Inflammatory macrophage treated with lipopolysaccharide for 1 hour (primary cell): ENCODE measurements around the gene NCS1.

Experiments
- DNase-seq, 2 donors: peaks; one replicate each; pipeline ENCODE4 v3.0.0-alpha.2; 2020 to 2022

NCS1 gene

DNA sequence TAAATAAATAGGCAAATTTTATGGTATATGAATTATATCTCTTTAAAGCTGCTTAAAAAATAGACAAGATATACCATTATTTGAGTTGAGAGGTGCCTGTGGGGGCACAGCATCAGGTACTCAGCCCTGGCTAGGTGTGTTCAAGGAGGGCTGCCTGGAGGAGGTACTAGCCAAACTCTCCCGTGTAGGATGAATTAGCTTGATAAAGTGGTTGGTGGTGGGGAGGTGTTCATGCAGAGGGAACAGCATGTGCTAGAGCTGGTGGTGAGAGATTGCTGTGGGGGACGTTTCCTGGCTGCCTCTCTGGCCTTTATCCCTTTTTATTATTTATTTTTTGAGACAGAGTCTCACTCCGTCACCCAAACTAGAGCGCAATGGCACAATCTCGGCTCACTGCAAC is 23.2 kb upstream of the NCS1 start:
- DNase-seq = no peak

DNA sequence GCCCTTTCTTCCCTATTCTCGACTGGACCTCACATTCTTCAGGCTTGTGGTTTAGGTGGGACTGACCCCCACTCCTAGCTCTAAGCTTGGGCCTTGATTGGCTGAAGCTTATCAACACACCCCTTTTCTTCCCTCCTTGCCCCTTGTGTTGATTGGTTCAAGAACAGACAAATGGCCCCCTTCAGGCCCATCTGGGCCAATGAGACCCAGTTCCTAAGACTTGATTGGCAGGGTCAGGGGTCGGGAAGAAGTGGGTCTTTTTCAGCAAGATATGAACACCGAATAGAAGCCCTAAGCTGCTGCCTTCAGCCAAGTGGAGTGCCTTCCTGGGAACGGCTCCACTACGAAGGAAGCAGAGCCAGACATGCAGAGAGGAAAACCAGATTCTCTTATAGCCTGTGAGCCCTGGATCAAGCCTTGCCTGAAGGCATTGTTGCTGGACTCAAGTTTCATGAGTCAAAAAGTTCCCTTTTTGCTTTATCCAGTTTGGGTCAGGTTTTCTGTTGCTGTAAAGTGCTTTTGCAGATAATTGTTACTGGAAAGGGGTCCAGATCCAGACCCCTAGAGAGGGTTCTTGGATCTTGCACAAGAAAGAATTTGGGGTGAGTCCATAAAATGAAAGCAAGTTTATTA is 22.4 kb upstream of the NCS1 start:
- DNase-seq = no peak

- no peak for DNase-seq
Observed at GRCh38 chr9:130150779-130151382, 21.3 kb upstream of the NCS1 start.

DNA sequence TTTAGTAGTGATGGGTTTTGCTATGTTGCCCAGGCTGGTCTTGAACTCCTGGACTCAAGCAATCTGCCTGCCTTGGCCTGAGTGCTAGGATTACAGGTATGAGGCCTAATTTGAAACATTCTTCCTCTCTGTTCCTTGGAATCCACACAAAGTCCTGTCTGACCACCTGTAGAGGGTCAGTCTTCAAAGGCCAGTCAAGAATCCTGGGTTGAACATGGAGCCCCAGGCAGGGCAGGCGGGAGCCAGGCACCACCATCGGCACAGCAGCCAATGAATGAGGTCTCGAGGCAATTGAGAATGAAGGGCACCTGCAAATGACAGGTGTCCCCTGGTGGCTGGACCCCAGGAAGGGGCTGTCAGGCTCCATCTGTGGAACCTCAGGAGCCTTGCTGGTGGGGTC is 17.4 kb upstream of the NCS1 start:
- DNase-seq = no peak

DNA sequence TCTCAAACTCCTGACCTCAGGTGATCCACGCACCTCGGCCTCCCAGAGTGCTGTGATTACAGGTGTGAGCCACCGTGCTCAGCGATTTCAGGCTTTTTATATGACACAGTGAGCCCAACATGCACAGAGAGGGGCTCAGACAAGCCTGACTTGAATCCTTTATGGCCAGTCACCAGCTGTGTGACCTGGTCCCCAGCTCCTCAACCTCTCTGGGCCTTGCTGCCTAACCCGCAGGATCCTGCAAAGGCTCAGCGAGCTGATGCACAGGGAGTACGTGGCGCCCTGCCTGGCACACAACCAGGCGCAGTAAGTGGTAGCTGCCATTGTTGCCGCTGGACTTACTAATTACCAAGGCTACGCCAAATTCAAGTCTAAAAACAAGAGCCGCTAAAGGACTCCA is 16.6 kb upstream of the NCS1 start:
- no peak for DNase-seq

- DNase-seq = no peak
Observed at GRCh38 chr9:130156672-130157071, 15.5 kb upstream of the NCS1 start.

DNA sequence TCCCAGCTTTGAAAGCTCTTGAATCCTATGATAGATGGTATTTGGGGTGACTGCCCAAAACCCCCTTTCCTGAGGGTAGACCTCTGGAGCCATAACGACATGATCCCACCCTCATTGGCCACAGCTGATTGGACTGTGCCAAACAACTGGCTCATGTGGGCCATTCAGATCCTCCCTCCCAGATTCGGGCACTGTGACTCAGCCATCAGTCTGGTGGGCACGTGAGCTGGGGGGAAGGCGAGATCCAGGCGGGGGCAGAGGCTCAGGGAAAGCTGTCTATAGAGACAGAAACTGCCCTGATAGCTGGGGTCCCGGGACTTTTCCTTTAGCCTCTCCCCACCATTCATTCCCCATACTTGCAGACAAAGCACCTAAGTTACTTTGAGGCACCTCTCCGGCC is 15.1 kb upstream of the NCS1 start:
- DNase-seq = no peak

GRCh38 chr9:130158001-130158400 is 14.2 kb upstream of the NCS1 start:
- peak in 1 of 2 donors; percentile 15 for DNase-seq

- DNase-seq = no peak
Observed at GRCh38 chr9:130159057-130159456, 13.1 kb upstream of the NCS1 start.

DNA sequence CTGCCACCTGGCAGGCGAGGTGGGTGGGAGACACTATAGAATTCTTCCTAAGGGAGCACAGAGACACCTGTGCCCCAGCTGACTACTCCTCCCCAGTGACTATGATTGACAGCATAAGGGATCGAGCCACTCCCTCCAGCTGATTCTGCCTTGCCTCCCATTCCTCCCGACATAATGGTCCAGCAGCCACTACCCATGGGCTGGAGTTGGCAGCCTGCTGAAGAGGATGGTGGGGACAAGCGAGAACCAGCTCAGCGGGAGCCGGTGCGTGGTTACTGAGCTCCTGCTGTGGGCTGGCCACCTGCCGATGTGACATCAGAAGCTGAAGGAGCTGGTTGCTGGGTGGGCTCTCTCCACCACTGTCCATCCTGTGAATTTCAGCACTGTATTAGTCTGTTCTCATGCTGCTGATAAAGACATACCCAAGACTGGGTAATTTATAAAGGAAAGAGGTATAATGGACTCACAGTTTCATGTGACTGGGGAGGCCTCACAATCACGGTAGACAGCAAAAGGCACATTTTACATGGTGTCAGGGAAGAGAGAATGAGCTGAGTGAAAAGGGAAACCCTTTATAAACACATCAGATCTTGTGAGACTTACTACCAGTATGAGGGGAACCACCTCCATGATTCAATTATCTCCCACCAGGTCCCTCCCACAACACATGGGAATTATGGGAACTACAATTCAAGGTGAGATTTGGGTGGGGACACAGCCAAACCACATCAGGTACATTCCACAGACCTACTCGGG is 12.1 kb upstream of the NCS1 start:
- DNase-seq = peak in 1 of 2 donors; percentile 29

DNA sequence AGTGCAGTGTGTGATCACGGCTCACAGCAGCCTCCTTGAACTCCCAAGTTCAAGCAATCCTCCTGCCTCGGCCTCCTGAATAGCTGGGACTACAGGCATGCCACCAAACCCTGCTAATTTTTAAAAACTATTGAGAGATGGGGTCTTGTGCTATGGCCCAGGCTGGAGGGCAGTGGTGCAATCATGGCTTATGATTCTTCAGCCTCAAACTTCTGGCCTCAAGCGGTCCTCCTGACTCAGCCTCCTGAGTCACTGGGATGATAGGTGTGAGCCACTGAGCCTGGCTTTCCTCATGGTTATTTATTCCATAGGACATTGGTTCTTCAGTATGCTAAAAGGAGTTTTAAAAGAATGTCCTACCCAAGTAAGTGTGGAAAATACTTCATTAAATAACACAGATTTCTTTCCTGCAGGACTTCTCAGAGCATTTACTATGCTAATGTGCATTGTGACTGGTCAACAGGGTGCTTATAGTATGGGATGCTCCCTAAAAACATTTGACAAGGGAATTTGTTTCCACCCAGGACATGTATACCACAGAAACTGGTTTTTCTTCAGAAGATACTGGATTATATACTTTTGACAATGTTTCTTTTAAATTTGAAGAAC is 11.2 kb upstream of the NCS1 start:
- no peak for DNase-seq

DNA sequence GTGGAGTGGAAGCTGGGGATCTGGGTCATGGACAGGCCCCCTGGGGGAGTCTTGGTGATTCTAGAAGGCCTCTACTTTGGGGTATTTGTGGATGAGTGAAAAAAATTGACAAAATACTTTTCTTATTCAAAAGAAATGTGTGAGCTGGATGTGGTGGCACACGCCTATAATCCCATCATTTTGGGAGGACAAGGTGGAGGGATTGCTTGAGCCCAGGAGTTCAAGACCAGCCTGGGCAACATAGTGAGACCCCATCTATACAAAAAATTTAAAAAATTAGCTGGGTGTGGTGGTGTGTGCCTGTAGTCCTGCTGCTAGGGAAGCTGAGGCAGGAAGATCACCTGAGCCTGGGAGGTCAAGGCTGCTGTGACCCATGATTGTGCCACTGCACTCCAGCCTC is 6.6 kb upstream of the NCS1 start:
- no peak for DNase-seq

DNA sequence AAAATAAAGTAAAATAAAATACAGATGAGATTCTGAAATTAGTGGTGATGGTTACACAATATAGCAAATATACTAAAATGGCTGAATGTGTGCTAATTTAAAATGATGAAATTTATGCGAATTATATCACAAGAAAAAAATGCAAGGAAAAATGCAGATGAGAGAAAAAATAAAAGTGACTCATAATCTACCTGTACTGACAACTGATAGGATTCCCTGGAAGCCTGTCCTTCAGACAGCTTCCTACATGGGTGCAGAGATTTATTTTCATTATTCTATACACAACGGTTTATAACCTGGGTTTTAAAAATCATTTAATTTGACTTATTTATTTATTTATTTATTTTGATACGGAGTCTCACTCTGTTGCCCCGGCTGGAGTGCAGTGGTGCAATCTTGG is 5.8 kb upstream of the NCS1 start:
- DNase-seq = no peak

DNA sequence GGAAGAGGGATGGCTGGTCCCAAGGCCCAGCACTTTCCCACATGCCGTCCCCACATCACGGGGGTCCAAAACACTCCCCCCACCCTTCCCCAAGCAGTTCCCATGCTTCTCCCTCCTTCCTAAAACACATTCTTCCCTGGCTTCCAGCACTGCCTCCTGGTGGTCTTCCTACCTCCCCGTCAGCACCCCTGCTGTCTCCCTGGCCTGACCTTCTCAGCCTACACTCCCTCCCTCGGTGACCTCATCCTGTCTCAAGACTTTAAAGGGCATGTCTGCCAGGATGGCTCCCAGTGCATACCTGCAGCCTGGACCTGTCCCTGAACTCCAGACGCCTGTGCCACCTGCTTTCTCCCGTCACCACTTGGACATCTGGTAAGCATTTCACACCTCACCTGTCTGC is 4.3 kb upstream of the NCS1 start:
- DNase-seq = no peak

- no peak for DNase-seq
Observed at GRCh38 chr9:130171226-130172148, 717 bp upstream of the NCS1 start.

GRCh38 chr9:130172858-130173665 is 858 bp downstream of the NCS1 start:
- DNase-seq = peak; percentile 50 to 86

- DNase-seq = no peak
Observed at GRCh38 chr9:130173666-130173983, 1.4 kb downstream of the NCS1 start.

- DNase-seq = no peak
Observed at GRCh38 chr9:130174025-130174424, 1.8 kb downstream of the NCS1 start.

GRCh38 chr9:130174920-130175321 is 2.7 kb downstream of the NCS1 start:
- no peak for DNase-seq

- DNase-seq = no peak
Observed at GRCh38 chr9:130175355-130175754, 3.2 kb downstream of the NCS1 start.

DNA sequence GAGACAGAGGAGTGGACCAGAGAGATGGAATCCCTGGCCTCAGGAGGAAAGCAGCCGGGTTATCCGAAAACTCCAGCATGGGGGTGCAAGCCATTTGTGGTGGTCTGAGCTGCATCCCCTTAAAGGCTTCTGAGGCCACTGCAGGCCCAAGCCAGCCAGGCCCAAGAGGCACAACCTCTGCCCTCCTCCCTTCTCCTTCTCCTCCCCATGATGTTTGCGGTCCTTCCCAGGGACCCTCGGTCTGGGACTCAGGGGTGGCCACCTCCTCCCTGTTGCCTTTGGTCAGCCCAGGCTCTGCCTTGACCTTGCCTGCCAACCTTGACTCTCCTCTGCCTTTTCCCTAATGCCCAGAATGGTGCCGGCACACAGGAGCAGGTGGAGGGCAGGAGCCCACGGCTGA is 4.6 kb downstream of the NCS1 start:
- no peak for DNase-seq
